ENCODE measurements around the gene TREX2.

Gene TREX2

GRCh38 chrX:153445856-153446635 is at the start of gene TREX2:
TSS of gene TREX2 (minus strand) at chrX:153446056. CDS start at chrX:153445430, 626 bp downstream.
- DNase-seq (ENCODE audit: low read depth, low spot score) = peak; percentile 57

- DNase-seq (ENCODE audit: low read depth, low spot score) = no peak
Observed at GRCh38 chrX:153495362-153495751, 49.5 kb upstream of the TREX2 start.

- DNase-seq (ENCODE audit: low read depth, low spot score) = peak; percentile 89
Observed at GRCh38 chrX:153494541-153495361, 48.9 kb upstream of the TREX2 start, which contains the start of gene BGN. TSS of gene BGN (plus strand) at chrX:153494980. CDS start at chrX:153504632, 9,652 bp downstream.

- no peak for DNase-seq (ENCODE audit: low read depth, low spot score)
Observed at GRCh38 chrX:153494061-153494460, 48.2 kb upstream of the TREX2 start.

GRCh38 chrX:153493085-153493484 is 47.2 kb upstream of the TREX2 start:
- DNase-seq (ENCODE audit: low read depth, low spot score) = no peak

- no peak for DNase-seq (ENCODE audit: low read depth, low spot score)
Observed at GRCh38 chrX:153492543-153492942, 46.7 kb upstream of the TREX2 start.

- DNase-seq (ENCODE audit: low read depth, low spot score) = no peak
Observed at GRCh38 chrX:153491918-153492317, 46.1 kb upstream of the TREX2 start.

- no peak for DNase-seq (ENCODE audit: low read depth, low spot score)
Observed at GRCh38 chrX:153491351-153491914, 45.6 kb upstream of the TREX2 start.

- no peak for DNase-seq (ENCODE audit: low read depth, low spot score)
Observed at GRCh38 chrX:153490217-153490930, 44.5 kb upstream of the TREX2 start.

- DNase-seq (ENCODE audit: low read depth, low spot score) = peak; percentile 52
Observed at GRCh38 chrX:153488231-153488914, 42.5 kb upstream of the TREX2 start.

GRCh38 chrX:153487590-153488071 is 41.8 kb upstream of the TREX2 start:
- DNase-seq (ENCODE audit: low read depth, low spot score) = no peak

- no peak for DNase-seq (ENCODE audit: low read depth, low spot score)
Observed at GRCh38 chrX:153486171-153486570, 40.3 kb upstream of the TREX2 start.

- DNase-seq (ENCODE audit: low read depth, low spot score) = no peak
Observed at GRCh38 chrX:153485396-153486080, 39.7 kb upstream of the TREX2 start.

GRCh38 chrX:153482376-153483015 is 36.6 kb upstream of the TREX2 start:
- DNase-seq (ENCODE audit: low read depth, low spot score) = no peak

GRCh38 chrX:153481043-153481442 is 35.2 kb upstream of the TREX2 start:
- DNase-seq (ENCODE audit: low read depth, low spot score) = no peak

- DNase-seq (ENCODE audit: low read depth, low spot score) = no peak
Observed at GRCh38 chrX:153478746-153479145, 32.9 kb upstream of the TREX2 start.

GRCh38 chrX:153477901-153478300 is 32.0 kb upstream of the TREX2 start:
- no peak for DNase-seq (ENCODE audit: low read depth, low spot score)

GRCh38 chrX:153477364-153477857 is 31.6 kb upstream of the TREX2 start:
- no peak for DNase-seq (ENCODE audit: low read depth, low spot score)

- peak; percentile 54 for DNase-seq (ENCODE audit: low read depth, low spot score)
Observed at GRCh38 chrX:153476666-153477363, 31.0 kb upstream of the TREX2 start.

Data from ELF-1 (cell line).